Osteocyte (in vitro differentiated cells): ENCODE results near the gene AFG3L2. TPM values are rescaled to one million over a fixed set of nuclear protein-coding genes. Genes with fewer than 3 reads are reported as not detected.
A peak's percentile ranks its signal among the peaks of the same experiment; 100 is the strongest.

Experiments used
- DNase-seq: peaks from one replicate; pipeline ENCODE4 v3.0.0; 2021; ENCODE audit warnings: mixed read lengths; ENCODE audit not compliant: unreplicated experiment; ENCODE audit errors: extremely low spot score
- H3K27ac Mint-ChIP-seq: one replicate; pipeline ENCODE4 v1.8.0; 2021; ENCODE audit warnings: mild to moderate bottlenecking, mixed read lengths; ENCODE audit not compliant: unreplicated experiment
- H3K27me3 Mint-ChIP-seq: one replicate; pipeline ENCODE4 v1.8.0; 2021; ENCODE audit warnings: mixed read lengths; ENCODE audit not compliant: unreplicated experiment
- H3K36me3 Mint-ChIP-seq: one replicate; pipeline ENCODE4 v1.8.0; 2021; ENCODE audit warnings: mixed read lengths; ENCODE audit not compliant: unreplicated experiment
- H3K4me1 Mint-ChIP-seq: one replicate; pipeline ENCODE4 v1.8.0; 2021; ENCODE audit warnings: mixed read lengths; ENCODE audit not compliant: unreplicated experiment
- H3K4me3 Mint-ChIP-seq: one replicate; pipeline ENCODE4 v1.8.0; 2021; ENCODE audit warnings: mild to moderate bottlenecking, moderate library complexity, mixed read lengths; ENCODE audit not compliant: unreplicated experiment
- H3K9me3 Mint-ChIP-seq: one replicate; pipeline ENCODE4 v1.8.0; 2021; ENCODE audit warnings: mixed read lengths; ENCODE audit not compliant: unreplicated experiment
- total RNA-seq: library from RNA; stranded (reverse); gene quantifications from 2 replicates; pipeline ENCODE4 v1.2.1, GENCODE V29; 2021
- TF ChIP-seq, protein P1 (sequence below): fragments of 200-600 bp; sonication (generic); IDR thresholded peaks from 2 replicates; pipeline ENCODE4 v1.5.0; 2021; ENCODE audit warnings: antibody characterized with exemption, mild to moderate bottlenecking, moderate library complexity

Gene AFG3L2
- total RNA-seq, 1 donor from 2014 or later: 44.4 TPM

DNA sequence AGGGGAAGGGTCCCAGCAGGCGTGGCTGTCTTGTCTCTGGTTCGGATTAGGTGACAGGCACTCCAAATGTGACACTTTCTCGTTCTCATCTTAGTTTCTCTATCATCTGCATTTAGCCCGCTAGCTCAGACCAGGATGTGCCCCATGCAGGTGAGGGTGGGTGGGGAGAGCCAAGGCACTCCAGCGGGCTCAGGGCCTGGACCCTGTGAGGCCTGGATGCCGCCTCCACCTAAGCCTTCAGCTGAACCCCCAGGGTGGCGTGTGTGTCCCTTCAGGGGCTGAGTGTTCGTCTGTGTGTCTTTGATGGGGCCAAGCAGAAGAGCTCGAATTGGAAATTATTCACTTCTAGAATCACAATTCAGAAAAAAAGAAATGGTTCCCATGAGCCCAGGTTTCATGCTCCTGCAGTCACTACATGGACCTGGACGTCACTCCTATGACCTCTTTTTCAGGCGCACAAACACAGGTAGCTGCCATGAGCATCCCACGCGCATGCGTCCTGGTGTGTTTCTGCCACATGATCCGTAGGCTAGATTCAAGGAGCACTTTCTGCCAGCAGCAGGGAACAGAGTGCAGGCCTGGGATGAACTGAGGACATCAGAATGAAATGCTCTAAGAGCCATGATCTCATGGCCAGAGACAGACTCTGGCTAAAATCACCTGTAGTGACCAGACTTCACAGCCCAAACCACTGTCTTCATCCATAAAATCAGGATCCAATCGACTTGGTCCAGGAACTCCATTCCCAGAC lies 97.1 kb downstream of the AFG3L2 start:
- TF ChIP-seq, protein P1, sequence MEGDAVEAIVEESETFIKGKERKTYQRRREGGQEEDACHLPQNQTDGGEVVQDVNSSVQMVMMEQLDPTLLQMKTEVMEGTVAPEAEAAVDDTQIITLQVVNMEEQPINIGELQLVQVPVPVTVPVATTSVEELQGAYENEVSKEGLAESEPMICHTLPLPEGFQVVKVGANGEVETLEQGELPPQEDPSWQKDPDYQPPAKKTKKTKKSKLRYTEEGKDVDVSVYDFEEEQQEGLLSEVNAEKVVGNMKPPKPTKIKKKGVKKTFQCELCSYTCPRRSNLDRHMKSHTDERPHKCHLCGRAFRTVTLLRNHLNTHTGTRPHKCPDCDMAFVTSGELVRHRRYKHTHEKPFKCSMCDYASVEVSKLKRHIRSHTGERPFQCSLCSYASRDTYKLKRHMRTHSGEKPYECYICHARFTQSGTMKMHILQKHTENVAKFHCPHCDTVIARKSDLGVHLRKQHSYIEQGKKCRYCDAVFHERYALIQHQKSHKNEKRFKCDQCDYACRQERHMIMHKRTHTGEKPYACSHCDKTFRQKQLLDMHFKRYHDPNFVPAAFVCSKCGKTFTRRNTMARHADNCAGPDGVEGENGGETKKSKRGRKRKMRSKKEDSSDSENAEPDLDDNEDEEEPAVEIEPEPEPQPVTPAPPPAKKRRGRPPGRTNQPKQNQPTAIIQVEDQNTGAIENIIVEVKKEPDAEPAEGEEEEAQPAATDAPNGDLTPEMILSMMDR: no peak
- H3K4me3 Mint-ChIP-seq: no peak overlapping the region
- no peaks in the 10 kb centered on the region for H3K9me3 Mint-ChIP-seq
- DNase-seq: no peak
- peaks cover 53% of the 10 kb centered on the region for H3K4me1 Mint-ChIP-seq
- H3K27me3 Mint-ChIP-seq: no peaks in the 10 kb centered on the region
- no peaks in the 10 kb centered on the region for H3K36me3 Mint-ChIP-seq
- peak overlapping the region; percentile 99 for H3K27ac Mint-ChIP-seq

Other genes with a start within 250 kb of the AFG3L2 start
- not detected in 2 replicates for gene CIDEA, start 122.9 kb downstream of the AFG3L2 start, total RNA-seq
- gene TUBB6, start 69.0 kb downstream of the AFG3L2 start, total RNA-seq: 116 and 118 TPM in 2 replicates
- 4.2 and 4.7 TPM in 2 replicates for gene PRELID3A, start 30.7 kb upstream of the AFG3L2 start, total RNA-seq